Ishikawa (cell line): Measurements from ENCODE around the gene WWTR1.

Experiments
- CEBPB ChIP-seq: IDR thresholded peaks from 2 replicates; pipeline ENCODE4 v1.6.1; 2012
- CREB1 ChIP-seq: IDR thresholded peaks from 2 replicates; pipeline ENCODE4 v1.6.1; 2012; ENCODE audit warnings: low read depth
- EGR1 ChIP-seq: IDR thresholded peaks from 2 replicates; pipeline ENCODE4 v1.6.1; 2012
- EP300 ChIP-seq: IDR thresholded peaks from 2 replicates; pipeline ENCODE4 v1.6.1; 2012; ENCODE audit warnings: borderline replicate concordance
- FOXM1 ChIP-seq: IDR thresholded peaks from 2 replicates; pipeline ENCODE4 v1.6.1; 2012; ENCODE audit warnings: low read depth, borderline replicate concordance
- NFIC ChIP-seq: IDR thresholded peaks from 2 replicates; pipeline ENCODE4 v1.6.1; 2012
- RAD21 ChIP-seq: IDR thresholded peaks from 2 replicates; pipeline ENCODE4 v1.6.1; 2012; ENCODE audit warnings: low read depth
- REST ChIP-seq: IDR thresholded peaks from 2 replicates; pipeline ENCODE4 v1.6.1; 2012; ENCODE audit warnings: low read depth, mild to moderate bottlenecking
- TAF1 ChIP-seq: IDR thresholded peaks from 2 replicates; pipeline ENCODE4 v1.6.1; 2012; ENCODE audit warnings: low read depth, mild to moderate bottlenecking
- TCF12 ChIP-seq: IDR thresholded peaks from 2 replicates; pipeline ENCODE4 v1.6.1; 2012; ENCODE audit warnings: low read depth
- TEAD4 ChIP-seq: IDR thresholded peaks from 2 replicates; pipeline ENCODE4 v1.6.1; 2012
- YY1 ChIP-seq: IDR thresholded peaks from 2 replicates; pipeline ENCODE4 v1.6.1; 2012; ENCODE audit warnings: low read depth
- ZBTB7A ChIP-seq: IDR thresholded peaks from 2 replicates; pipeline ENCODE4 v1.6.1; 2012; ENCODE audit warnings: low read depth
- TF ChIP-seq, protein P1 (sequence below): IDR thresholded peaks from 2 replicates; pipeline ENCODE4 v1.6.1; 2012
- TF ChIP-seq, protein P2 (sequence below): IDR thresholded peaks from 2 replicates; pipeline ENCODE4 v1.6.1; 2012

WWTR1 gene

DNA sequence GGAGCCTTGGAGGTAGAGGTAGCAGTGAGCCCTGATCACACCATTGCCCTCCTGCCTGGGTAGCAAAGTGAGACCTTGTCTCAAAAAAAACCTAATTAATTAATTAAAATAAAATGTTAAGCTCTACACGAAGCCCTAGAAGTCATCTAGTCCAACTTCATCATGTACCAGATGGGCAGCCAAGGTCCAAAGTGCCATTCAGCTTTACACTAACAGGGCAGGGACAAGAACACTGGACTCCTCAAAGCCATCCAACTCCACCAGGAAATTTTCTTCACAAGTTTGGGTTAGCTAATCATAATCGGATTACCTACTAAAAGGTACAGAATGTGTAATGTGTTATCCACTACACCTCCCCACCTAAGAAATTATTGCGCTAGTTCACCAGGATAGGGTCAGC lies 48.8 kb downstream of the WWTR1 start:
- no peak for TF ChIP-seq TEAD4
- TF ChIP-seq ZBTB7A: no peak
- no peak for TF ChIP-seq RAD21
- TF ChIP-seq, protein P1, sequence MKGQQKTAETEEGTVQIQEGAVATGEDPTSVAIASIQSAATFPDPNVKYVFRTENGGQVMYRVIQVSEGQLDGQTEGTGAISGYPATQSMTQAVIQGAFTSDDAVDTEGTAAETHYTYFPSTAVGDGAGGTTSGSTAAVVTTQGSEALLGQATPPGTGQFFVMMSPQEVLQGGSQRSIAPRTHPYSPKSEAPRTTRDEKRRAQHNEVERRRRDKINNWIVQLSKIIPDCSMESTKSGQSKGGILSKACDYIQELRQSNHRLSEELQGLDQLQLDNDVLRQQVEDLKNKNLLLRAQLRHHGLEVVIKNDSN: no peak
- no peak for TF ChIP-seq EP300
- no peak for TF ChIP-seq TCF12
- TF ChIP-seq CREB1: no peak
- TF ChIP-seq NFIC: no peak
- no peak for TF ChIP-seq FOXM1
- TF ChIP-seq CEBPB: no peak

DNA sequence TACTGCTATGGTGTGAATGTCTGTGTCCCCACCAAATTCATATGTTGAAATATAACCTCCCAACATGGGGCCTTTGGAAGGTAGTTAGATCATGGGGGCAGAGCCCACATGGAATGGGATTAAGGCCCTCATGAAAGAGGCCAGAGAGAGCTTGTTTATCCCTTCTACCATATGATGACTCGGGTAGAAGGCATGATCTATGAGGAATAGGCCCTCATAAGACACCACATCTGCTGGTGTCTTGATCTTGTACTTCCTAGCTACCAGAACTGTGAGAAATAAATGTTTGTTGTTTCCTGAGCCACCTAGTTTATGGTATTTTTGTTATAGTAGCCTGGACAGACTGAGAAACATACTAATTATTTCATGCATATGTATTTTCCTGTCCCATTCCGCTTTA lies 51.9 kb downstream of the WWTR1 start:
- no peak for TF ChIP-seq RAD21
- TF ChIP-seq CEBPB: no peak
- TF ChIP-seq TCF12: no peak
- no peak for TF ChIP-seq NFIC
- no peak for TF ChIP-seq TAF1
- TF ChIP-seq, protein P1: no peak
- TF ChIP-seq EP300: no peak
- no peak for TF ChIP-seq REST

DNA sequence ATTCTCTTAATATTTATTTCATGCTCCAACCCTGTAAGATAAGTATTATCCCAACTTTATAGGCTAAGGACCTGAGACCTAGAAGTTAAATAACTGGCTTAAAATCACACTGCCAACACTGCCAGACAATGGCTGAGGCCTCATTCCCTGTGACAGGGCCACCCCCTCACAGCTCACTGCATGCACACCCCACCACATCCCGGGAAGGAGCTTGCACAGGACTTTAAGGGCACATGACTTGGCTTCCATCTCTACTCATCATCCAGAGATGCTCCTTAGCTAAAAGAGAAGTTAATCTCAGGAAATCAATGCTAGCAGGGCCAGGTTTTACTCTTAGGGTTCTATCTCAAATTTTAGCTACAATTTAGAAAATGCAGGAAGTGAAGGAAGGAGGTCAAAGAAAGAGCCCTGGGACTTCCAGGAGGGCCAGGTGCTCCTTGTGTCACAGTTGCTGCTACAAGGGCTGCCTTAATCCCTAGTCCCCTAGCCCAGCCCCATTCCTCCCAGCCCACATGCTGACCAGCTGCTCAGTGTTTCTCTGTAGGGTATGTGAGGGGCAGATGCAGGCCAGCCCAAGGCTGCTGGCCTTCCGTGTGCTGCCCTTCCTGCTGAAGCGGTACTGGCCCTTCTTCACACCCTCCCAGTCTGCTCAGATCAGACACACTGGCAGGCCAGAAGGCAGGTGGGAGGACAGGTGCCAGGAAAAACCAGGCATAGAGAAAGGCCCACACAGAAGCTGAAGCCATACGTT lies 53.5 kb downstream of the WWTR1 start:
- TF ChIP-seq CEBPB (no peak), ZBTB7A (no peak), FOXM1 (no peak), TEAD4 (no peak), TCF12 (no peak), NFIC (no peak), EGR1 (no peak), YY1 (no peak), REST (no peak), CREB1 (no peak), TAF1 (no peak), EP300 (no peak), RAD21 (no peak)
- TF ChIP-seq, protein P1: no peak
- TF ChIP-seq, protein P2, sequence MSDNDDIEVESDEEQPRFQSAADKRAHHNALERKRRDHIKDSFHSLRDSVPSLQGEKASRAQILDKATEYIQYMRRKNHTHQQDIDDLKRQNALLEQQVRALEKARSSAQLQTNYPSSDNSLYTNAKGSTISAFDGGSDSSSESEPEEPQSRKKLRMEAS: no peak

GRCh38 chr3:149603126-149604074 lies 54.4 kb downstream of the WWTR1 start:
- TF ChIP-seq, protein P1: no peak
- TF ChIP-seq TCF12 (no peak), REST (no peak), ZBTB7A (no peak), CEBPB (no peak), YY1 (no peak), EP300 (no peak), NFIC (no peak)
- TF ChIP-seq, protein P2: no peak
